ENCODE data around the gene NOL4L.
"Not testable (repeated sequence)": the region's sequence is repeated elsewhere in the genome, so short reads cannot be mapped to it uniquely, and the experiment has no call there.

Gene NOL4L

GRCh38 chr20:32594204-32594603 is 9.1 kb upstream of the NOL4L start:
- DNase-seq = no peak

DNA sequence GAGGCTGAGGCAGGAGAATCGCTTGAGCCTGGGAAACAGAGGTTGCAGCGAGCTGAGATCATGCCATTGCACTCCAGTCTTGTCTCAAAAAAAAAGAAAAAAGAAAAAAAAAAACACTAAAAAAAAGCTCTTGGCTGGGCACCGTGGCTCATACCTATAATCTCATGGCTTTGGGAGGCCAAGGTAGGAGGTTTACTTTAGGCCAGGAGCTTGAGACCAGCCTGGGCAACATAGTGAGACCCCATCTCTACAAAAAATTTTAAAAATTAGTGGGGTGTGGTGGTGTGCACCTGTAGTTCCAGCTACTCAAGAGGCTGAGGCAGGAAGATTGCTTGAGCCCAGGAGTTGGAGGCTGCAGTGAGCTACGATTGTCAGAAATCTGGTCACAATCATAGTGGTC is 7.5 kb upstream of the NOL4L start:
- not testable (repeated sequence) for DNase-seq

- DNase-seq = no peak
These were observed 6.9 kb upstream of the NOL4L start for GRCh38 chr20:32592022-32592421.

DNA sequence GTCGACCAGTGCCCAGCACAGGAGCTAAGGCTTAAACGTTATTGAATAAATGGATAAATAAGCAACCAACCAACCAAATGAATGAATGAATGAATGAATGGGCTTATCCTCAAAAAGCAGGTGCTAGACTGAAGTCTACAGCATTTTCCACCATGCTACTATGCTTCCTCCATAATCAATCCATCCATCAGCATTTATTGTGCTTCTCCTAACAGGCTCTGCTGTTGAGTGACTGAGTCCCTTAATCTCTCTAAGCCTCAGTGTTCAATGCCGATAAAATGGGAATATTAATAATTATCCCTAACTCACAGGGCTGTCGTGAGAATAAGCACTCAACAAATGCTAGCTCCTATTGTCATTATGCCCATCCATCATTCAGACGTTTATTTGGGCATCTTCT is 4.6 kb upstream of the NOL4L start:
- no peak for DNase-seq

- no peak for DNase-seq
These were observed 4.1 kb upstream of the NOL4L start for GRCh38 chr20:32589256-32589655.

- no peak for DNase-seq
These were observed 2.9 kb upstream of the NOL4L start for GRCh38 chr20:32588040-32588439.

- no peak for DNase-seq
These were observed 1.2 kb upstream of the NOL4L start for GRCh38 chr20:32586291-32586690.

DNA sequence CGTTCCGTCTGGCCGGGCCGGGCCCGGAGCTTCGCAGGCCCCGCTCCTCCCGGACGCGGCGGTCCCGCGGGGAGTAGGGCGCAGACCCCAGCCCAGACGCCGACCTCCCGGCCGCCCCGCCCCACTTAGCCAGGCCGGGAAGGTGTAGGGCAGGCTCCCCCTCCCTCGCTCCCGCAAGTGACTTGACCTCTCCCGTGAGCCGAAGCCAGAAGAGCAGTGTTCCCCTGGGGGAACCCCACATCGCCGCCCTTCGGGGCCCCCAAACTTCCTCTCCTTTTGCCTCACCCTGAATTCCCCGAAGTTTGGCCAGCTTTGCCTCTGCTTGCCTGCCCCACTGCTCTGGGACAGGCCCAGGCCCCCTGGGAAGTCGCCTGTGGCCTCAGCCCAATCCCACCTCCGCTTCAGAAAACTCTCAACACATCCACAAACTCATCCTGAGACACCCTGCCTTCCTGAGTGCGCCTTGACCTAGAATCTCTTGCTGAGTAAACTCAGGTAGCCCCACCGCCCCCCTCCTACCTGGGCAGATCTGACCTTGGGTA is 524 bp upstream of the NOL4L start:
- DNase-seq = no peak

DNA sequence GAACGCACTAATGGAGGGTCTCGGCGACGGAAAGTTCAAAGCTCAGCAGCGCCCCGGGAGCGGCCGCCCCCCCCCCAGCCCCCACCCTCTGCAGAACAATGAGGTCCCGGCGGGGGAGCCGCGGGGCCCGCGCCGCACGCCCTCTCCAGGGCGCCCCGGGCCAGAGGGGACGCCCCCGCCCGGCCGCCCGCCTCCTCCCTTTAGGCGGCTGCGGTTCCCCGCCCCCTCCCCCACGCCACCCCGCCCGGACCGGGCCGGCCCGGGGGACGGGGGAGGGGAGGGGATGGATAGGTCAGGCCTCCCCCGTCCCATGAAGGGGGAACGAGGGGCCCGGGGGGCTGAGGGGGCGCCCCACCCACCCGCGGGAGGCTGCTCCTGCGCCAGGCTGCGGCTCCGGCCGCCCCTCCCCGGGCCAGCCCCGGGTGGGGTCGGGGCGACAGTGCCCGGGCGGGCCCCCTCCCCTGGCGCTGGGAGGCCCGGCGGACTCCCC is 1.5 kb downstream of the NOL4L start:
- DNase-seq = no peak

DNA sequence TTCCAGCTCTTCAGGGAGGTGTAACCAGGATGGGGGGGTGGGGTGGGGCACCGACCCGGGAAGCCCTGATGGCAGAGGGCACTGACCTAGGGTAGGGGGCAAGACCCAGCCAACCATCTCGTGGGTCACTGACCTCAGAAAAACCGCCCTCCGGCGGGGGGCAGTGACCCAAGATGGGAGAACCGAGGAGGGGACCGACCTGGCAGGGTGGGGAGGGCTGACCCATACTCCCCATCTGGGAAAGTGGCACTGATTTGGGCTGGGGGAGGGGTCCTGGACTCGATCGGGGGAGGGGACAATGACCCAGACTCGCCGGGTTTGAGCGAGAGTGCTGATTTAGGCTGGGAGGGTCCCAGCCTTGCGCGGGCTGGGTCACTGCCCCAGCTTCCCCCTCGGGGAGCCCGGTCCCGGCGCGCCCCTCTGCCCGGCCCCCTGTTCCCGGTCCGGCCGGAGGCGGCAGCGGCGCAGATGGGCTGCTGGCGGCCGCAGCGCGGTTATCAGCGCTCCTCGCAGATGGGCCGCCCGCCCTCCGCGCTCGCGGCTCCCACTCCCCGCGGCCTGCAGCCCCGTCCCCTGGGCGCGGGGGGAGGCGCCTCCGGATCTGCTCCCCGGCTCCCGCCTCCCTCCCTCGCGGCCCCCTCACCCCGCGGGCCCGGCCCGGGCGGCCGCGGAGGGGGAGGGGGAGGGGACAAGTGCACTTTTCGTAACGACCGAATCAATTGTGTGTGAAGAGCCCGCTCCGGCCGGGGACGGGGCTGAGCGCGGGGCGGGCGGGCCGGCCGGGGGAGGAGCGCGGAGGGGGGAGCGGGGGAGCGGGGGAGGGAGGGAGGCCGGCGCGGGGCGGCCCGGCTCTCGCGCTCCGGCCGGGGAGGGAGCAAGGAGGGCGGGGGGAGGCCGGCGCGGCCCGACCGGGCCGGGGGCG is 2.2 kb downstream of the NOL4L start:
- no peak for DNase-seq

- no peak for DNase-seq
These were observed 3.1 kb downstream of the NOL4L start for GRCh38 chr20:32581839-32582658.

DNA sequence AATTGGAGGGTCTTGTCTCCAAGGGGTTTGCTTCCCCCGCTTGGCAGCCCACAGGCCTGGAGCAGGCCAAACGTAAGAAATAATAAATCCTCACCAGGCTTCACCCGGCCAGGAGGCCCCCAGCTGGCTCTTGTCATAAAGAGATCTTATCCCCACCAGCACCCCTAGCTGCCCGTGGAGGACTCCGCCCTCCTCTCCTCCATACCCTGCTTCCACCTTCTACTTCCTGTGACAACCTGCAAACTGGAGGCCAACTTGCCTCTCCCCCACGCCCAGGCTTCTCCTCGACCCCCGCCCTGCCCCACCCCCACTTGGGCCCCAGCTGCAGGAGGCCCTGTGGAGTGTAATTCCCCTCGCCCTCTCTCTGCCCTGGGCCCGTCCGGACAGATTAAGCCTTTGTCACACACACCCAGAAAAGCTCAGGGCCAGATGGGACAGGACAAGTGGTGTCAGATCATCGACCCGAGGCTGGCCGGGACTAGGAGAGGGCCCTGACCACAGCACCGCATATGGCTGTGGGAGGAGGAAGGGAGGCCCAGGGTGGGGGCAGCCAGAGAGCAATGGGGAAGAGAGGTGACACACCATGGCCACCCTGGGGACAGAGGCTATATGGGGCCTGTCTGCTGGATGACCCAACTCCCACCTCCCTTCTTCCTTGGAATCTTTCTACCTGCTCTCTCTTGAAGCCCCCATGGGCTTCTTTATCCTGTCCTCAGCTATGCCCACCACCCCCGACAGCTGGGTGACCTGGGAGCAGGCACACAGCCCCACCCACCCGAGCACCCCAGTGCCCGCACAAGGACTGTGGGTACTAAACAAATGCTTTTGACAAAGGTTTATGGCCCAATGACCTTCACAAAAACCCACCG is 3.9 kb downstream of the NOL4L start:
- no peak for DNase-seq

- no peak for DNase-seq
These were observed 4.7 kb downstream of the NOL4L start for GRCh38 chr20:32580219-32580969.

DNA sequence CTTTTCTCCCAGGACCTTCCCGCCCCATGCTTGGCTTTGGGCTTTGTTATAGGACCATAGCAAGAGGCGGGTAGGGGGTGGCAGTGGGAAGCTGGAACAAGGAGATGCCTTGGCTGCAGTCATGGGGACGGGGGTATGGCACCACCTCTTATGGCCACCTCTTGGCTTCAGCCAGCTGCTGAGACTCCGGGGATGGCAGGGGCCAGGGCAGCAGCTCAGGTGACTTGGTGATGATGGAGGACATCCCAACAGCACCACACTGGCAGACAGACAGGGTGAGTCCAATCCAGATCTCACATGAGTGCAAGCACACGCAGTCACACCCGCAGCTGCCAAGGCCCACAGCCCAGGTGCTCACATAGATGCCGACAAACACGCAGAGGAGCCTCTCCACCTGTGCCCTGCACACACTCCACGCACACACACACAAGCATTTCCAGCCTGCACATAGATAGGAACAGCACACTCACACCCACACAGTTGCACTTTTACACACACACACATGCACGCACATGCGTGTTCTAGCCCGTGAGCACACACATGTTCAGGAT is 6.2 kb downstream of the NOL4L start:
- DNase-seq = no peak

DNA sequence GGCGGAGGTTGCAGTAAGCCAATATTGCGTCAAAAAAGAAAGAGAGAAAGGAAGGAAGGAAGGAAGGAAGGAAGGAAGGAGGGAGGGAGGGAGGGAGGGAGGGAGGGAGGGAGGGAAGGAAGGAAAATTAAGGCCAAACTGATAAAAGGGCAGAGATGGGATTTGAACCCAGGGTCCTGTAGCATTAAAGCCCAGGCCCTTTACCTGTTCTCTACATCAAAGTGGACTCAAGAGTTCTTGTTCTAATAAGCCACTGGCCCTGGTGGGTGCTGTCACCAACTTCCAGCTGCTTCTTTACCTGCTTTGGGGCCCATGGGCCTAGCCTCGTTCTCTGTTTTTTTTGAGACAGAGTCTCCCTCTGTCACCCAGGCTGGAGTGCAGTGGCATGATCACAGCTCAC is 7.1 kb downstream of the NOL4L start:
- DNase-seq = not testable (repeated sequence)

DNA sequence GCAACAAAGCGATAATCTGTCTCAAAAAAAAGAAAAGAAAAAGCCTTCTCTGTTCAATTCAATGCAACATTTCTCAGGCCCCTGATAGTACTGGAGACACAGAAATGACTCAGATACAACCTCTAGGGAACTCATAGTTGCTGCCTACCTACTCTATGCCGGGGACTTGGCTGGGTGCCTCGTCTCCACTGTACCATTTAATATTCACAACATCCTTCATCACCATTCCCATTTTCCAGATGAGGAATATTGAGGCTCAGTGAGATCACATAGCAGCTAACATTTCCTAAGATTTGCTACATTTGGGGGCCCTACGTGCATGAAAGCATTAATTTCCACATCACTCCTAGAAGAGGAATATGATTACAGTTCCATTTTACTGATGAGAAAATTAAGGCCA is 7.5 kb downstream of the NOL4L start:
- no peak for DNase-seq

DNA sequence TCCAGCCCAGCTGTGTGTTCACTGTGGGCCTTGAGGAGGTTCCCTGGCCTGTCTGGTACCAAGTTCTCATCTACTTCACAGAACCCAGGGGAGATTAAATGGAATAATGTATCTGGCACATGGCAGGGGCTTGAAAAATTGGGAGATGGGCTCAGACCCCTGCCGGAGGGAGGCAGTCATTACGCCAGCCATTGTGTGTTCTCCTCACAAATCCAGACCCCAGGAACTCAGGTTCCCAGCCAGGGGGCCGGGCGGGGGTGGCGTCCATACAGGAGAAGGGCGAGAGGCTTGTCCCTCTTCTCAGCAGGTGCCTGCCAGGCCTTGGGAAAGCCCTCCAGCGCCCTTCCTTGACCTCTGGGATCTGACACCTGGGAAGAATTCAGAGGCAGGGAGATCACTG is 8.1 kb downstream of the NOL4L start:
- no peak for DNase-seq

- no peak for DNase-seq
These were observed 8.6 kb downstream of the NOL4L start for GRCh38 chr20:32576560-32576959.

DNA sequence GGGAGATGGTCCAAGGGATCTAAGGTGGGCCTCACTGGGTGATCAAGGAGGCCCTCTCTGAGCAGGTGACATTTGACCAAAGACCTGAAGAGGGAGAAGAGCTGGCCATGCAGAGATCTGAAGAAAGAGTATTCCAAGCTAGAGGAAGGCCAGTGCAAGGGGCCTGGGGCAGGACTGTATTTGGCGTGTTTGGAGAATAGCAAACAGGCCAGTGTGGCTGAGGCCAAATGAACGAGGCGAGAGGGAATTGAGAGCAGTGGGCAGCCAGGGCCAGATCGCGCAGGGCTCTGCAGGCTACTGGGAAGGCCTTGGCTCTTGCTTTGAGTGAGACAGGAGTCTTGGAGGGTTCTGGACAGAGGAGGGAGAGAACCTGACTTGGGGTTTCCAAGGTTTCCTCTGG is 9.3 kb downstream of the NOL4L start:
- DNase-seq = no peak

DNA sequence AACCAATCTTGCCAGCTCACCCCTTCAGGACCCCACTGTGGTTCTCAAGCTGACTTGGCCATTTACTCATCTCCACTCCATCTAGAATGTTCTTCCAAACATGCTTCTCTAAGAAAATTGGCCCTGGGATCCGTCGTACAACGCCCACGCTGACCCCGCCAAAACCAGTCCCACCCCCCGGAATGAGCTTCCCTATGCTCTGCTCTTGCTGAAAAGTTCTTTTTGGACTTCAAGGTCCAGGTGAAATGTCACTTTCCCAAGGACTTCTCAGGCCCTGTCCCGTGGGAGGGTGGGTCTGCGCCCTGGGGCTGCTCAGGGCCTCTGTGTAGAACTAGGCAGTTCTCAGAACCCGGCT is 9.9 kb downstream of the NOL4L start:
- DNase-seq = no peak
